BLaER1 treated with 17β-estradiol and CSF1 and Interleukin-3, amounts not matched to agents 10 nM and 100 nM (cell line): ENCODE data around the gene ARHGAP35.
"Not testable (repeated sequence)": the region's sequence is repeated elsewhere in the genome, so short reads cannot be mapped to it uniquely, and the experiment has no call there.

Source experiments
- H3K27ac ChIP-seq, 11 experiments: shearing (Covaris generic); formaldehyde crosslinking; 2 replicates each; pipeline ENCODE4 v1.8.1; 2022
- H3K27me3 ChIP-seq, 11 experiments: shearing (Covaris generic); formaldehyde crosslinking; 2 replicates each; pipeline ENCODE4 v1.8.1; 2022
- H3K36me3 ChIP-seq, 11 experiments: shearing (Covaris generic); formaldehyde crosslinking; 2 replicates each; pipeline ENCODE4 v1.8.1; 2022
- H3K4me1 ChIP-seq, 10 experiments: shearing (Covaris generic); formaldehyde crosslinking; 2 replicates each; pipeline ENCODE4 v1.8.1; 2022
- H3K4me2 ChIP-seq, 11 experiments: shearing (Covaris generic); formaldehyde crosslinking; 2 replicates each; pipeline ENCODE4 v1.8.1; 2022
- H3K4me3 ChIP-seq, 10 experiments: shearing (Covaris generic); formaldehyde crosslinking; 2 replicates each; pipeline ENCODE4 v1.8.1; 2022
- H3K9ac ChIP-seq, 11 experiments: shearing (Covaris generic); formaldehyde crosslinking; 2 replicates each; pipeline ENCODE4 v1.8.1; 2022
- H3K9me3 ChIP-seq, 11 experiments: shearing (Covaris generic); formaldehyde crosslinking; replicated peaks in 1 of 11; 2 replicates each; pipeline ENCODE4 v1.8.1; 2022
- H4K20me1 ChIP-seq, 11 experiments: shearing (Covaris generic); formaldehyde crosslinking; 2 replicates each; pipeline ENCODE4 v1.8.1; 2022
- Cebpa-rat ChIP-seq, 11 experiments: shearing (Covaris generic); IDR thresholded peaks; 2 replicates each; pipeline ENCODE4 v1.8.1; 2022

The ARHGAP35 gene

DNA sequence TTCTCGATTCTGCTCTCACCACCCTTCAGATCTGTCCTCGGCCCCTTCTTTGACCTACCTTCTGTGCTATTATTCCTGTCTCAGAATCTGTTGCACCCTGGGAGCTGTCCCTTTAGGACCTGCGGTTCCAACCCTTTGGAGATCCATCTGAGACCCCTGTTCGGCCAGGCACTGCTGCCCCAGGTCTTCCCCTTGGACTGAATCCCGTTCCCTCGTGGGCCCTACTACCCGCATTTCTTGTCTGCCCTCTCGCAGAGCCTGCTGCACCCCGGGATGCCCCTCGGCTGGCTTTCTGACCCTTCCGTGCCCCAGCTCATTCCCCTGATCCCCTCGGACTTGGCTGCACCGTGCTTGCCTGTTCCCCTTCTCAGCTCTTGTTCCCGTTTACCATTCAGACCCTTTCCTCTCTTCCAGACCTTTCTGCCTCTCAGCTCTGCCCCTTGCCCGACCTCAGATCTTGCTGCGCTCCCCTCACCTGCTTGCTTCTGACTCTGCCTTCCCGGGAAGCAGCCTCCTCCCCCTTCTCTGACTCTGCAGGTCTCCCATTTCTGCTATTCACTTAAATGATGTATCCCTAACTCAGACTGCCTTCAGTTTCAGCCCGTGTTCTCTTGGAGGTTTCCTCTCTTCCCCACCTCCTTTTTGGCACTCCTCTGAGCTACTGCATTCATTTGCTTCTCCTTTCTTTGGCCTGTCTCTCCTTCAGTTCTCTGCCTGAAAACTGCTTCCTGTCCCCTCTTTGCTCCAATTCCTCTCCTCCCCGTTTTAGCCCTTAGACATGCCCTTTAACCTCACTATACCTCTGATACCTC is 1.1 kb downstream of the ARHGAP35 start:
- TF ChIP-seq Cebpa-rat (IDR thresholded peaks at IDR 0.05) = no peak
- peak overlapping the region; percentile 24 to 100 (median 99) for H3K27ac ChIP-seq
- peaks cover 72 to 79% (median 78%) of the 10 kb centered on the region in 10 experiments for H3K4me1 ChIP-seq
- H3K9ac ChIP-seq = peak overlapping the region; percentile 83 to 99 (median 97)
- peaks cover 0 to 26% (median 16%) of the 10 kb centered on the region in 11 experiments; a peak in 13 of 22 replicates for H3K36me3 ChIP-seq
- H3K9me3 ChIP-seq = no peaks in the 10 kb centered on the region
- H3K4me2 ChIP-seq = peak overlapping the region; percentile 88 to 100 (median 98)
- H4K20me1 ChIP-seq = peaks cover 50 to 56% (median 54%) of the 10 kb centered on the region in 11 experiments
- H3K4me3 ChIP-seq = peak overlapping the region; percentile 65 to 89 (median 85)
- H3K27me3 ChIP-seq = no peaks in the 10 kb centered on the region

DNA sequence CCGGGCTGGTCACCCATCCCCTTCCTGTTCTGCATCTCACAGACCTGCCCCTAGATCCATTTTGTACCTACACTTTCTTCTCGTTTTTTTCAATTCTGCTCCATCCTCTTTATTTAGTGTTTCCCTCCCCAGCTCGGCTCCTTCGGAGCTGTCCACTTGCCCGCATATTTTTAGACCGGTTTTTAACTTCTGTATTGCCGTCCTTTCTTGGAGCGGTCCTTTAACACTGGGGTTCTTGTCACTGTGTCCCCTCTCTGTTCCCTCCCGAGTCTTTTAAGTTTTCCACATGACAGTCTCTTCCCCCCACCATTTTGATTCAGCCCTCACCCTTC is 1.7 kb downstream of the ARHGAP35 start:
- Histone ChIP-seq H3K36me3 (peaks cover 0 to 26% (median 16%) of the 10 kb centered on the region in 11 experiments; a peak in 13 of 22 replicates), H3K4me3 (peak overlapping the region; percentile 65 to 89 (median 85)), H4K20me1 (peaks cover 56 to 62% (median 60%) of the 10 kb centered on the region in 11 experiments), H3K9me3 (no peaks in the 10 kb centered on the region), H3K27me3 (no peaks in the 10 kb centered on the region), H3K27ac (peak overlapping the region in 9 of 11 experiments; percentile 96 to 100 (median 99); a peak in 17 of 22 replicates), H3K9ac (peak overlapping the region; percentile 83 to 99 (median 97)), H3K4me2 (peak overlapping the region; percentile 88 to 100 (median 98)), H3K4me1 (peaks cover 72 to 79% (median 78%) of the 10 kb centered on the region in 10 experiments)
- no peak for TF ChIP-seq Cebpa-rat (IDR thresholded peaks at IDR 0.05)

DNA sequence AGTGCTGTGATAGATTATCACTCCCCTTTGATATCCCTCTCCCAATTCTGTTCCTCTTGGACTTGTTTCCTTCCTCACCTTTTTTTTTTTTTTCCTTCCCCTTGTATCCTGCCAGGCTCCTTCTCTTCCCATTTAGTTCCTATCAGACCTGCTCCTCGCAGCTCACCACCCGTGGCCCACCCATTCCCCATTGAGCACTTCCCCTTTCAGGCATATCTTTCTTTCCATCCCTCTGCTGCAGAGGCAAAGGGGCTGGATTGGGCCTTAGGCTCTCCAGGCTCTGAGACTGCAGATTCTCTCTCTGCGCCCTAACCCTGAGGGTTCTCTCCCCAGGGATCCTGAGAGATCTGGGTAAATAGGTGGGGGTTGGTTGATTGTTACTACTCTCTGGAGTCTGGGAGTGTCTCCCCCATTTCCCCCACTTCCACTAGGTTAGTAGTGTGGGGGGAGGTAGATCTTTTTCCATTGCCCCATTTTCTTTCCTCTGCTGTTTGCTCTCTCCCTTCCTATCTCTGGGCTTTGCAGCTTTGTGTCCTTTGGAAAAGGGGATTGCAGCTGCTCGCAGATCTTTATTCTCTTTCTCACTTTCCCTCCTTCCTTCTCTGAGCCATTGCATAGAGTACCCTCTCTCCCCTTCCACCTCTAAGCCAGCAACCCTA is 2.3 kb downstream of the ARHGAP35 start:
- peaks cover 0 to 26% (median 16%) of the 10 kb centered on the region in 11 experiments; a peak in 13 of 22 replicates for H3K36me3 ChIP-seq
- peaks cover 69 to 79% (median 78%) of the 10 kb centered on the region in 10 experiments for H3K4me1 ChIP-seq
- no peak for TF ChIP-seq Cebpa-rat (IDR thresholded peaks at IDR 0.05)
- H3K27me3 ChIP-seq = no peaks in the 10 kb centered on the region
- H3K27ac ChIP-seq = peak overlapping the region in 6 of 11 experiments; percentile 1 to 100 (median 99); a peak in 9 of 22 replicates
- H3K4me2 ChIP-seq = peak overlapping the region; percentile 88 to 100 (median 98)
- H4K20me1 ChIP-seq = peaks cover 62 to 68% (median 66%) of the 10 kb centered on the region in 11 experiments
- H3K9me3 ChIP-seq = no peaks in the 10 kb centered on the region
- H3K9ac ChIP-seq = peak overlapping the region; percentile 83 to 99 (median 97); a peak in 19 of 22 replicates
- H3K4me3 ChIP-seq = peak overlapping the region; percentile 65 to 89 (median 85)

DNA sequence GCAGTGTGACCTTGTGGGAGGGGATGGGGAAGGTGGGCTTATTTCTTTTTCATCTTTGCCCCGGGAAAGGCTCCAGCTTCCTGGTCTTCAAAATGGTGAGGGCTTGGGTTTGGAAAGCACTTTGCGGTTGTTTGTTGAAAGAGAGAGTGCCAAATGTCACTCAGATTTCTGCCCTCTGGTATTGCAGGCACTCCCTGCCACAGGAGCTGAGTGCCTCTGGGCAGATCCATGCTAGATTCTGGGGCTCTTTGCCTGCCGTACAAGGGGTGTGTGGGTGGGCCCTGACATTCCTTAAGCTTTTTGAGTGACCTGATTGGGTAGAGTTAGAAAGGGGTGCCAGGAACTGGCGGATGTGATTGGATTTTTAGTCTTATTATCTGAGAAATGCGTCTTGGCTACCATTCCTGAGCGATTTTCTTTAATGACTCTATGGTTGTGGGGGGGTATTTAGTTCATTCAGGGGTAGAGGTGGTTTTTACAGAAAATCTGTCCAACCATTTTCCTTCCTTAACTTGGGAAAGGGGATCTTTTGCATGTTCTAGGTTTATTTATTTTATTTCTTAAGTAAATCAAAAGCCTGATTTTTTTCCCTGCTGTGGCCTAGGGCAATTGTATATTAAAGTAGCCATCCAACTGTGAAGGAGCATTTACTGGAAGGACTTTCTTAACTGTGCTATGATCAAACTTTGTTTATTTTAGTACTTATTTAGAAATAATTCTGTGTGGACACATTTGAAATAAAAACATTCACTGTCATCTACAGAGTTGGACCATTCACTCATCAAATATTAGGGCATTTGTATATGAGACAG is 3.2 kb downstream of the ARHGAP35 start:
- Histone ChIP-seq H3K27me3 (no peaks in the 10 kb centered on the region), H4K20me1 (peaks cover 69 to 77% (median 76%) of the 10 kb centered on the region in 11 experiments), H3K27ac (peak overlapping the region in 4 of 11 experiments; percentile 4 to 30 (median 18); a peak in 2 of 22 replicates), H3K9ac (peak overlapping the region in 10 of 11 experiments; percentile 20 to 99 (median 95); a peak in 12 of 22 replicates), H3K9me3 (no peaks in the 10 kb centered on the region), H3K4me1 (peaks cover 60 to 78% (median 69%) of the 10 kb centered on the region in 10 experiments), H3K36me3 (peaks cover 0 to 34% (median 18%) of the 10 kb centered on the region in 11 experiments; a peak in 14 of 22 replicates), H3K4me3 (peak overlapping the region in 8 of 10 experiments; percentile 65 to 89 (median 85); a peak in 15 of 20 replicates), H3K4me2 (peak overlapping the region; percentile 88 to 100 (median 98))
- no peak for TF ChIP-seq Cebpa-rat (IDR thresholded peaks at IDR 0.05)

DNA sequence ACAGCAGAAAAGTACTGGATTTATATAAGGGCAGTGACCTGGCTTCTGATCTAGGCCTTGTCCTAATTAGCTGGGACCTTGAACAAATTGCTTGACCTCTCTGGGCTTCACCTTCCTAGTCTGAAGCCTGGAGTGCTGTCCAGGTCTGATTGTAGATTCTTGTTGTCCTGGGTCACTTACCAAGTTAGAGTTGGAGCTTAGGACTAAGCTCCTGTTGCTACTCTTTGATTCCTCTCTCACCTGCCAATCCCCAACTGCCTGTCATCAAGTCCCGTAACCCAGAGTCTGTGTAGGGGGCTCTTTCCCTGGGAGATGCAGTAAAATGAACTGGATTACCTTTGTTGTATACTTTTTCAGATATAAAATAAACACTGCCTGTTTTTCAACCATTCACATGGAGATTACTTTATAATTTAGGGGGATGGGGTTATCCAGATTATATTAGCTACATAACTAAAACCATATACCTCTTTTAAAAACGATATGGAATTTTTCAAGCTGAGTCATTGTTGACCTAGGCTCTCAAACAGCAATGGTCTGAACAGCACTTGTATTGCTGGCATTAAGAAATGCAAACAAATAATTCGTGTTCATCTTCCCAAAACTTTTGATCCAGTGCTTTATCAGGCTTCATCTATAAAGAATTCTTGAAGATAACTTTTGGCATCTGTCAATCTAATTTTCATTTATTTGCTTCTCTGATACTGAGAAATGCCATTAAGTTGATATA is 5.8 kb downstream of the ARHGAP35 start:
- no peak overlapping the region for H3K4me3 ChIP-seq
- H3K4me1 ChIP-seq = peaks cover 51 to 72% (median 62%) of the 10 kb centered on the region in 10 experiments
- H4K20me1 ChIP-seq = peaks cover 94 to 100% (median 100%) of the 10 kb centered on the region in 11 experiments
- H3K36me3 ChIP-seq = peaks cover 0 to 46% (median 24%) of the 10 kb centered on the region in 11 experiments; a peak in 14 of 22 replicates
- peak overlapping the region; percentile 16 to 98 (median 48); a peak in 19 of 22 replicates for H3K4me2 ChIP-seq
- no peaks in the 10 kb centered on the region for H3K27me3 ChIP-seq
- TF ChIP-seq Cebpa-rat (IDR thresholded peaks at IDR 0.05) = no peak
- H3K27ac ChIP-seq = peak overlapping the region in 7 of 11 experiments; percentile 13 to 62 (median 27); a peak in 10 of 22 replicates
- H3K9me3 ChIP-seq = no peaks in the 10 kb centered on the region
- peak overlapping the region in 3 of 11 experiments; percentile 15 to 39 (median 34); a peak in 3 of 22 replicates for H3K9ac ChIP-seq

DNA sequence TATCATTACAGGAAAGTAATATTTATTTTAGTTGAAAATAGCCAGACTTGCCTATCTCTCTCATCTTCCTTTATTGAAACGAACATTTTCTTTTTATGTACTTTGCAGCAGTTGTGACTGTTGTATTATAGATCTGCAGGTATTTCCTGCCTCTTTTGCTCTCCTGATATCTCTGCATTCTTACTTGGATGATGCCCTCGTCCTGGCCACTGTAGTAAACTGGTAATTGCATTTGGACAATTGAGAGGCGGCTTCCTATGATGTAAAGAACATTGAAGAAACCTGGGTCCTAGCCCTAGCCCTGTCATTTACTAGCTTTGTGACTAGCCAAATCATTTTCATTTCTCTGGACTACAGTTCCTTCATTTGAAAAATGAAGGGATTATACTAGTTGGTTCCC is 6.4 kb downstream of the ARHGAP35 start:
- H3K4me2 ChIP-seq = peak overlapping the region in 5 of 11 experiments; percentile 3 to 95 (median 38); a peak in 8 of 22 replicates
- H3K27ac ChIP-seq = peak overlapping the region in 1 of 11 experiments; percentile 62; a peak in 1 of 22 replicates
- no peaks in the 10 kb centered on the region for H3K27me3 ChIP-seq
- TF ChIP-seq Cebpa-rat (IDR thresholded peaks at IDR 0.05) = no peak
- H3K4me3 ChIP-seq = no peak overlapping the region
- H4K20me1 ChIP-seq = peaks cover 90 to 100% (median 99%) of the 10 kb centered on the region in 11 experiments
- peaks cover 49 to 71% (median 62%) of the 10 kb centered on the region in 10 experiments for H3K4me1 ChIP-seq
- H3K36me3 ChIP-seq = peaks cover 0 to 46% (median 24%) of the 10 kb centered on the region in 11 experiments; a peak in 14 of 22 replicates
- no peaks in the 10 kb centered on the region for H3K9me3 ChIP-seq
- no peak overlapping the region for H3K9ac ChIP-seq

DNA sequence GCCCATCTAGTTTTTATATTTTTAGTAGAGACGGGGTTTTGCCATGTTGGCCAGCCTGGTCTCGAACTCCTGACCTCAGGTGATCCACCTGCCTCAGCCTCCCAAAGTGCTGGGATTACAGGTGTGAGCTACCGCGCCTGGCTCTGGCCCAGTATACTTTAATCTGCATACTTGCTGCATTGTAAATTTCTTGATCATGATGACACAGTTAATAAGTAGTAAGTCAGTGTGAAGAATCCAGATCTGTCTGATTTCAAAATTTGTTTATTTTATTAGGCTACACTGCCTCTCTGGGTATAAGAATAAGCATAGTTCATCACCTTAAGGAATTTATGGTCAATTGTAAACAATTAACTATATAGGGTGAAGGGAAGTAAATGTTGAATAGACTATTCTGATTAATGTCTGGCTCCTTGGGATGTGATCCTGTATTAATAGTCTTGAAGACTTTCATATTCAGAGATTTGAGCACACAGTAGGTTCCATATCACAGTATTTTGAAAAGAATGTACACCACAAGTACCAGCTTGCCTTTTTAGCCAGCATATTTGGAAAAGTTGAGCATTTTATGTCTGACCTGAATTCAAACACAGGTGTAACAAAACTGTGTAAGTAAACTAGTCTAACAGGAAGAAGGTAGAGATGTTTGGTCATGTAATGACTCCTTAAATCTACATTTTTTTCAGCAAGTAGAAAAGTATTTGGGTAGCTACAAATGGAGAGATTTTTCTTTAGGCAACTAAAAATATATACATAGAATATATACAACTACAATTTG is 7.4 kb downstream of the ARHGAP35 start:
- Histone ChIP-seq H3K4me2 (peak overlapping the region in 3 of 11 experiments; percentile 3 to 18 (median 7); a peak in 2 of 22 replicates), H3K4me3 (no peak overlapping the region), H3K27ac (no peak overlapping the region), H3K36me3 (peaks cover 0 to 46% (median 24%) of the 10 kb centered on the region in 11 experiments; a peak in 16 of 22 replicates), H4K20me1 (peaks cover 85 to 100% (median 97%) of the 10 kb centered on the region in 11 experiments), H3K4me1 (peaks cover 38 to 60% (median 51%) of the 10 kb centered on the region in 10 experiments), H3K9me3 (no peaks in the 10 kb centered on the region), H3K27me3 (no peaks in the 10 kb centered on the region), H3K9ac (no peak overlapping the region)
- TF ChIP-seq Cebpa-rat (IDR thresholded peaks at IDR 0.05) = no peak

DNA sequence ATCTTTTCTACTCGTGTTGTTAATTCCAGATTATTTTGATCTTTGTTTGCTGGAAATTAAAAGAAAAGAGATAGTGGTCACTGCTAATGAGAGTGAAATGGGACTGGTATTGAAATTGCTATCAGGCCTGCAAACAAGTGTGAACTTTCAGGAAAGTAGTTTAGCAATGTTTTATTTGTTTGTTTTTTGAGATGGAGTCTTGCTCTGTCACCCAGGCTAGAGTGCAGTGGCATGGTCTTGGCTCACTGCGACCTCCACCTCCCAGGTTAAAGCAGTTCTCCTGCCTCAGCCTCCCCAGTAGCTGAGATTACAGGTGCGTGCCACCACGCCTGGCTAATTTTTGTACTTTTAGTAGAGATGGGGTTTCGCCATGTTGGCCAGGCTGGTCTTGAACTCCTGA is 10.4 kb downstream of the ARHGAP35 start:
- not testable (repeated sequence) for H3K27ac ChIP-seq
- Histone ChIP-seq H4K20me1 (peaks cover 88 to 100% (median 97%) of the 10 kb centered on the region in 11 experiments), H3K4me1 (peaks cover 11 to 31% (median 23%) of the 10 kb centered on the region in 10 experiments; a peak in 19 of 20 replicates)

More for the DNA sequence above, 10.4 kb downstream of the ARHGAP35 start:
- H3K4me3 ChIP-seq, H3K27me3 ChIP-seq, H3K9ac ChIP-seq, H3K9me3 ChIP-seq, H3K4me2 ChIP-seq: not testable (repeated sequence)
- H3K36me3 ChIP-seq = peaks cover 7 to 52% (median 29%) of the 10 kb centered on the region in 11 experiments; a peak in 20 of 22 replicates
